Prostate gland (tissue), 2 donors: Measurements from ENCODE around the gene WHRN. TPM values are rescaled to one million over a fixed set of nuclear protein-coding genes. Genes with fewer than 3 reads are reported as not detected.

Source experiments
- DNase-seq: peaks from one replicate; pipeline ENCODE4 v3.0.0-alpha.2; 2019; ENCODE audit warnings: low spot score
- H3K27ac ChIP-seq, 2 donors: fragments of 200-600 bp; sonication (generic); 2 replicates each; pipeline ENCODE4 v1.5.1; 2017 to 2019
- H3K27me3 ChIP-seq: fragments of 200-600 bp; sonication (generic); replicated peaks from 2 replicates; pipeline ENCODE4 v1.5.1; 2019; ENCODE audit not compliant: insufficient read depth
- H3K36me3 ChIP-seq, 2 donors: fragments of 200-600 bp; sonication (generic); 1 replicate in 1 of 2; 2 replicates in 1 of 2; pipeline versions ENCODE4 v1.5.1 to v1.8.1; 2017 to 2019
- H3K4me1 ChIP-seq: fragments of 200-600 bp; sonication (generic); replicated peaks from 2 replicates; pipeline ENCODE4 v1.5.1; 2019
- H3K4me3 ChIP-seq, 2 donors: fragments of 200-600 bp; sonication (generic); 2 replicates each; pipeline ENCODE4 v1.5.1; 2017 to 2019
- H3K9me3 ChIP-seq: fragments of 200-600 bp; sonication (generic); 2 replicates; pipeline ENCODE4 v1.5.1; 2017
- CTCF ChIP-seq, 4 experiments: fragments of 200-600 bp in 2 of 4; fragments of 450-650 bp in 2 of 4; sonication (generic) in 2 of 4; IDR thresholded peaks; 1 replicate in 3 of 4; 2 replicates in 1 of 4; pipeline ENCODE4 v1.5.1; 2016 to 2019; ENCODE audit warnings: antibody characterized with exemption in 4 of 4, mild to moderate bottlenecking in 2 of 4, moderate library complexity in 2 of 4
- POLR2A ChIP-seq: fragments of 450-650 bp; IDR thresholded peaks from one replicate; pipeline ENCODE4 v1.6.1; 2016; ENCODE audit warnings: antibody characterized with exemption, mild to moderate bottlenecking
- POLR2AphosphoS5 ChIP-seq: sonication (generic); formaldehyde crosslinking; IDR thresholded peaks from one replicate; pipeline ENCODE4 v1.6.1; 2017; ENCODE audit warnings: antibody characterized with exemption
- WGBS: methylation state at CpG from one replicate; pipeline ENCODE4 v1.1.5; 2018; 5-methylcytosine and 5-hydroxymethylcytosine counted together
- intact Hi-C: fragments of 100-400 bp; cut with DNase I; formaldehyde crosslinking; loops from one replicate; pipeline ENCODE4 v1.14.2; 2022
- small RNA-seq, 2 donors: library from RNA; depleted of rRNA; stranded (forward); fragments of <200 nt; gene quantifications; one replicate each; pipeline ENCODE3, GENCODE V24; 2016
- total RNA-seq, 2 donors: library from RNA; depleted of rRNA; stranded (reverse); fragments of >200 nt; gene quantifications; one replicate each; pipeline ENCODE4 v1.1.0, GENCODE V29; 2016

Gene WHRN
- total RNA-seq, 2 donors from 2014 or later, result 13.8 to 102 TPM

GRCh38 chr9:114357360-114357759 lies 147.9 kb downstream of the WHRN start:
- WGBS, result 91% methylated on average over 6 of the region's 6 CpGs
- intact Hi-C loops, result no loop called here
- H3K27me3 ChIP-seq, result no peaks in the 10 kb centered on the region
- TF ChIP-seq CTCF (IDR thresholded peaks at IDR 0.05) (no peak), POLR2A (no peak)
- DNase-seq, result no peak
- no peaks in the 10 kb centered on the region for H3K4me1 ChIP-seq
- H3K27ac ChIP-seq, result no peak overlapping the region
- no peaks in the 10 kb centered on the region for H3K9me3 ChIP-seq
- no peak overlapping the region for H3K4me3 ChIP-seq
- H3K36me3 ChIP-seq, result peaks cover 14 to 27% of the 10 kb centered on the region in 2 donors

- H3K4me1 ChIP-seq, result no peaks in the 10 kb centered on the region
- H3K36me3 ChIP-seq, result peaks cover 14 to 27% of the 10 kb centered on the region in 2 donors
- H3K4me3 ChIP-seq, result no peak overlapping the region
- DNase-seq, result no peak
- no peak overlapping the region for H3K27ac ChIP-seq
- intact Hi-C loops, result no loop called here
- 86% methylated on average over 6 of the region's 6 CpGs for WGBS
- H3K9me3 ChIP-seq, result no peaks in the 10 kb centered on the region
- no peaks in the 10 kb centered on the region for H3K27me3 ChIP-seq
- TF ChIP-seq POLR2A (no peak), POLR2AphosphoS5 (no peak), CTCF (IDR thresholded peaks at IDR 0.05) (no peak)
These were observed 148.5 kb downstream of the WHRN start for GRCh38 chr9:114356792-114357191.

GRCh38 chr9:114355821-114356220 lies 149.5 kb downstream of the WHRN start:
- no peak overlapping the region for H3K27ac ChIP-seq
- DNase-seq, result no peak
- no peaks in the 10 kb centered on the region for H3K27me3 ChIP-seq
- 95% methylated on average over 6 of the region's 6 CpGs for WGBS
- H3K9me3 ChIP-seq, result no peaks in the 10 kb centered on the region
- H3K4me3 ChIP-seq, result no peak overlapping the region
- intact Hi-C loops, result no loop called here
- H3K36me3 ChIP-seq, result peaks cover 14 to 27% of the 10 kb centered on the region in 2 donors
- TF ChIP-seq POLR2A, result no peak
- TF ChIP-seq CTCF (IDR thresholded peaks at IDR 0.05), result no peak
- TF ChIP-seq POLR2AphosphoS5, result no peak
- no peaks in the 10 kb centered on the region for H3K4me1 ChIP-seq

Small RNA genes within 50 kb of the gene (small RNA-seq; reads per million reads assigned to genes)
- gene AL138895.2, result 0 reads per million in 2 donors

Other genes with a start within 250 kb of the WHRN start
- not detected for gene ORM1, start 182.4 kb downstream of the WHRN start, total RNA-seq
- gene ORM2, start 175.6 kb downstream of the WHRN start, total RNA-seq, result 1 to 10 TPM in 1 of 2 donors, under 1 TPM in 1; 0.91 to 1.9 TPM
- gene AKNA, start 117.5 kb downstream of the WHRN start, total RNA-seq, result 10 to 100 TPM; 20.5 to 30.1 TPM
- 100 to 1,000 TPM; 262 to 348 TPM for gene ATP6V1G1, start 82.3 kb upstream of the WHRN start, total RNA-seq
- 10 to 100 TPM; 33.0 to 38.3 TPM for gene TMEM268, start 105.8 kb upstream of the WHRN start, total RNA-seq
- not detected for gene TEX53, start 152.3 kb upstream of the WHRN start, total RNA-seq
- not detected for gene TEX48, start 176.7 kb upstream of the WHRN start, total RNA-seq